ENCODE measurements around the gene DHRS1. TPM values are rescaled to one million over a fixed set of nuclear protein-coding genes. Genes with fewer than 3 reads are reported as not detected.

DHRS1 gene
- total RNA-seq, 2 experiments from 2014 or later = 11.9 to 13.6 TPM

DNA sequence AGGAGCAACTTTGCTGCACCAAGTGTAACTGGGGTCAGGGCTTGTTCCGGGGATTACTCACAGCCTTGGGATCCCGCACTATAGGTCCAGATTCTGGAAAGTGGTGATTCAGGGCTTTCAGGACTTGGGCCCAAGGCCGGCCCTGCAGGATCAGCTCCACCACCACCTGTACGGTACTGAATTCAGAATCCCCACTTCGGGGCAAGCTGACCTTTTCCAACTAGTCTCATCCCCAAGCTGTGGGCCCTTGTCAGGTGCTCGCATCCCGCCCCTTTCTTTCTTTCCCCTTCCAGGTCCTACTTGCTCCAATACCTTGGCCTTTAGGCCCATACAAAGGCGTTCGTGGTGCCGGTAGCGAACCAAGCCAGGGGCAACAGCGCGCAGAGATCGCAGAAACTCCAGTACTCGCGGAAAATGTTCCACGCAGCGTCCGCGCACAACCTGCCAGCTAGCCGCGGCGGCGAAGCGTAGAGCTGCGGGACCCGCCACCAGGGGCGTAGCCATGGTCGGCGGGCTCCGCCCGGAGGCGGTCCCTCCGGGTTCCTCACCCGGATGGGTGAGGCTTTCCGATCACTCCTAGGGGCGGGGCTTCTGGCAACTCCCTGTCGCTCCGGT, 57.6 kb downstream of the DHRS1 start:
- Mint-ChIP-seq H3K4me3 (peak overlapping the region; percentile 96), H3K4me1 (ENCODE audit: low read depth) (peaks cover 54% of the 10 kb centered on the region), H3K36me3 (ENCODE audit: low read depth) (peaks cover 40% of the 10 kb centered on the region), H3K27ac (peak overlapping the region; percentile 98), H3K9me3 (no peaks in the 10 kb centered on the region), H3K27me3 (no peaks in the 10 kb centered on the region)
- ChIA-PET POLR2A (interaction anchor here (0.7 to 4.0 kb wide), 19 partner anchors 9 to 189 kb away, joined by 3 to 22 read pairs (median 9); partner anchors contain the start of genes CHMP4A, CIDEB, DHRS1 and GMPR2), CTCF (interaction anchor here (0.7 to 27.8 kb wide), 41 partner anchors 8 to 200 kb away, joined by 3 to 873 read pairs (median 6); partner anchors contain the start of genes ADCY4, CHMP4A, CIDEB and DHRS1)
- ATAC-seq = peak; percentile 84
- TF ChIP-seq, protein P1, sequence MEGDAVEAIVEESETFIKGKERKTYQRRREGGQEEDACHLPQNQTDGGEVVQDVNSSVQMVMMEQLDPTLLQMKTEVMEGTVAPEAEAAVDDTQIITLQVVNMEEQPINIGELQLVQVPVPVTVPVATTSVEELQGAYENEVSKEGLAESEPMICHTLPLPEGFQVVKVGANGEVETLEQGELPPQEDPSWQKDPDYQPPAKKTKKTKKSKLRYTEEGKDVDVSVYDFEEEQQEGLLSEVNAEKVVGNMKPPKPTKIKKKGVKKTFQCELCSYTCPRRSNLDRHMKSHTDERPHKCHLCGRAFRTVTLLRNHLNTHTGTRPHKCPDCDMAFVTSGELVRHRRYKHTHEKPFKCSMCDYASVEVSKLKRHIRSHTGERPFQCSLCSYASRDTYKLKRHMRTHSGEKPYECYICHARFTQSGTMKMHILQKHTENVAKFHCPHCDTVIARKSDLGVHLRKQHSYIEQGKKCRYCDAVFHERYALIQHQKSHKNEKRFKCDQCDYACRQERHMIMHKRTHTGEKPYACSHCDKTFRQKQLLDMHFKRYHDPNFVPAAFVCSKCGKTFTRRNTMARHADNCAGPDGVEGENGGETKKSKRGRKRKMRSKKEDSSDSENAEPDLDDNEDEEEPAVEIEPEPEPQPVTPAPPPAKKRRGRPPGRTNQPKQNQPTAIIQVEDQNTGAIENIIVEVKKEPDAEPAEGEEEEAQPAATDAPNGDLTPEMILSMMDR (IDR thresholded peaks at IDR 0.05) = no peak
- intact Hi-C loops (cut with micrococcal nuclease) = loop anchor here (10.0 kb wide), 1 partner anchor 193 kb away; no protein-coding TSS in a partner anchor
- peak; percentile 93 for DNase-seq

Other genes with a start within 250 kb of the DHRS1 start
- gene CARMIL3, start 247.8 kb downstream of the DHRS1 start, total RNA-seq = under 1 TPM; 0.63 to 0.83 TPM
- gene CPNE6, start 228.2 kb downstream of the DHRS1 start, total RNA-seq = not detected
- 10 to 100 TPM; 90.3 to 93.1 TPM for gene PCK2, start 205.5 kb downstream of the DHRS1 start, total RNA-seq
- 10 to 100 TPM; 59.9 to 63.9 TPM for gene DCAF11, start 185.0 kb downstream of the DHRS1 start, total RNA-seq
- gene NRL, start 184.8 kb downstream of the DHRS1 start, total RNA-seq = 1 to 10 TPM; 1.8 to 2.5 TPM
- gene FITM1, start 169.1 kb downstream of the DHRS1 start, total RNA-seq = under 1 TPM; 0.56 to 0.69 TPM
- 100 to 1,000 TPM; 451 to 460 TPM for gene PSME1, start 163.6 kb downstream of the DHRS1 start, total RNA-seq
- gene EMC9, start 158.2 kb downstream of the DHRS1 start, total RNA-seq = 10 to 100 TPM; 39.0 to 39.9 TPM
- gene PSME2, start 153.2 kb downstream of the DHRS1 start, total RNA-seq = 100 to 1,000 TPM; 440 TPM
- 10 to 100 TPM; 71.6 to 75.0 TPM for gene RNF31, start 152.3 kb downstream of the DHRS1 start, total RNA-seq
- gene IRF9, start 138.5 kb downstream of the DHRS1 start, total RNA-seq = 100 to 1,000 TPM; 112 to 118 TPM
- 10 to 100 TPM; 25.0 to 32.9 TPM for gene REC8, start 127.7 kb downstream of the DHRS1 start, total RNA-seq
- gene IPO4, start 111.0 kb downstream of the DHRS1 start, total RNA-seq = 100 to 1,000 TPM in 1 of 2 experiments, 10 to 100 TPM in 1; 98.4 to 102 TPM
- 10 to 100 TPM; 16.3 to 18.0 TPM for gene TM9SF1, start 104.3 kb downstream of the DHRS1 start, total RNA-seq
- under 1 TPM in 1 of 2 experiments, not detected in 1; 0.18 TPM for gene TSSK4, start 94.1 kb downstream of the DHRS1 start, total RNA-seq
- 10 to 100 TPM; 55.6 to 61.8 TPM for gene CHMP4A, start 86.3 kb downstream of the DHRS1 start, total RNA-seq
- gene MDP1, start 83.7 kb downstream of the DHRS1 start, total RNA-seq = 10 to 100 TPM; 11.2 to 11.3 TPM
- gene NEDD8, start 67.4 kb downstream of the DHRS1 start, total RNA-seq = 100 to 1,000 TPM; 167 to 172 TPM
- 10 to 100 TPM; 45.6 to 49.3 TPM for gene GMPR2, start 66.9 kb downstream of the DHRS1 start, total RNA-seq
- gene TINF2, start 57.2 kb downstream of the DHRS1 start, total RNA-seq = 10 to 100 TPM; 77.4 to 84.9 TPM
- 1 to 10 TPM; 3.0 to 3.1 TPM for gene TGM1, start 36.6 kb downstream of the DHRS1 start, total RNA-seq
- gene RABGGTA, start 28.2 kb downstream of the DHRS1 start, total RNA-seq = 10 to 100 TPM; 37.6 to 42.7 TPM
- 10 to 100 TPM; 33.5 to 33.6 TPM for gene NOP9, start 70 bp upstream of the DHRS1 start, total RNA-seq
- gene CIDEB, start 8.2 kb upstream of the DHRS1 start, total RNA-seq = 10 to 100 TPM; 12.1 to 13.6 TPM
- gene LTB4R2, start 10.4 kb upstream of the DHRS1 start, total RNA-seq = 10 to 100 TPM in 1 of 2 experiments, 1 to 10 TPM in 1; 9.6 to 12.0 TPM
- gene LTB4R, start 11.7 kb upstream of the DHRS1 start, total RNA-seq = 10 to 100 TPM; 11.6 to 11.7 TPM
- gene ADCY4, start 35.3 kb upstream of the DHRS1 start, total RNA-seq = 1 to 10 TPM; 1.3 to 1.5 TPM
- gene RIPK3, start 40.2 kb upstream of the DHRS1 start, total RNA-seq = 1 to 10 TPM; 5.9 to 6.5 TPM
- 1 to 10 TPM; 1.3 to 2.0 TPM for gene NFATC4, start 68.4 kb upstream of the DHRS1 start, total RNA-seq
- gene NYNRIN, start 99.2 kb upstream of the DHRS1 start, total RNA-seq = under 1 TPM; 0.05 to 0.27 TPM
- gene CBLN3, start 129.9 kb upstream of the DHRS1 start, total RNA-seq = 1 to 10 TPM; 2.9 TPM
- gene KHNYN, start 130.2 kb upstream of the DHRS1 start, total RNA-seq = 10 to 100 TPM; 47.5 to 51.7 TPM
- 10 to 100 TPM; 43.6 to 55.5 TPM for gene SDR39U1, start 143.0 kb upstream of the DHRS1 start, total RNA-seq
- under 1 TPM in 1 of 2 experiments, not detected in 1; 0.34 TPM for gene CMA1, start 208.5 kb upstream of the DHRS1 start, total RNA-seq

Measured in activated CD8-positive, alpha-beta T cell treated with anti-CD3 and anti-CD28 coated beads for 36 hours (primary cell).